Neuronal stem cell (in vitro differentiated cells): ENCODE measurements around the gene AGL.
A peak's percentile ranks its signal among the peaks of the same experiment; 100 is the strongest.
"Not testable (repeated sequence)": the region's sequence is repeated elsewhere in the genome, so short reads cannot be mapped to it uniquely, and the experiment has no call there.

Experiments
- DNase-seq: peaks from one replicate; pipeline ENCODE4 v3.0.0-alpha.2; 2013; ENCODE audit warnings: low spot score
- H2AFZ ChIP-seq: one replicate; pipeline ENCODE4 v1.6.1; 2013; ENCODE audit warnings: mild to moderate bottlenecking, low read length, inconsistent platforms
- H2AK5ac ChIP-seq: 2 replicates; pipeline ENCODE4 v1.6.1; 2013; ENCODE audit warnings: low read depth, mild to moderate bottlenecking, inconsistent platforms, low read length, moderate library complexity, mixed read lengths
- H2BK120ac ChIP-seq: 2 replicates; pipeline ENCODE4 v1.6.1; 2013; ENCODE audit warnings: low read depth, mild to moderate bottlenecking, inconsistent platforms, low read length, moderate library complexity, mixed read lengths
- H2BK12ac ChIP-seq: one replicate; pipeline ENCODE4 v1.6.1; 2013; ENCODE audit warnings: low read length, inconsistent platforms
- H2BK15ac ChIP-seq: 2 replicates; pipeline ENCODE4 v1.6.1; 2013; ENCODE audit warnings: mild to moderate bottlenecking, low read length, inconsistent platforms, mixed read lengths
- H2BK5ac ChIP-seq: one replicate; pipeline ENCODE4 v1.6.1; 2013; ENCODE audit warnings: inconsistent platforms, mild to moderate bottlenecking, low read length, moderate library complexity
- H3K14ac ChIP-seq: one replicate; pipeline ENCODE4 v1.6.1; 2013; ENCODE audit warnings: low read length, inconsistent platforms
- H3K18ac ChIP-seq: 2 replicates; pipeline ENCODE4 v1.6.1; 2013; ENCODE audit warnings: low read length, inconsistent platforms
- H3K23ac ChIP-seq: 2 replicates; pipeline ENCODE4 v1.6.1; 2013; ENCODE audit warnings: low read depth, mild to moderate bottlenecking, mixed read lengths, low read length, inconsistent platforms; ENCODE audit not compliant: poor library complexity
- H3K27ac ChIP-seq: replicated peaks from 3 replicates; pipeline ENCODE4 v1.5.1; 2013; ENCODE audit warnings: low read length, inconsistent platforms
- H3K27me3 ChIP-seq, 3 experiments: 2 replicates each; pipeline ENCODE4 v1.6.1; 2013; ENCODE audit warnings: low read length in 3 of 3, mild to moderate bottlenecking in 2 of 3, inconsistent platforms in 1 of 3, low read depth in 1 of 3, mixed read lengths in 1 of 3, moderate library complexity in 1 of 3; ENCODE audit not compliant: control insufficient read depth in 3 of 3, insufficient read depth in 3 of 3
- H3K36me3 ChIP-seq, 2 donors: replicated peaks in 1 of 2; 2 replicates each; pipeline ENCODE4 v1.6.1; 2013; ENCODE audit warnings: low read length in 2 of 2; ENCODE audit not compliant: control insufficient read depth in 2 of 2, insufficient read depth in 2 of 2
- H3K4ac ChIP-seq: 2 replicates; pipeline ENCODE4 v1.6.1; 2013; ENCODE audit warnings: inconsistent platforms, mild to moderate bottlenecking, low read length, moderate library complexity
- H3K4me1 ChIP-seq, 2 donors: 1 replicate in 1 of 2; 2 replicates in 1 of 2; pipeline ENCODE4 v1.6.1; 2013; ENCODE audit warnings: low read length in 2 of 2, low read depth in 1 of 2; ENCODE audit not compliant: control insufficient read depth in 2 of 2, insufficient read depth in 1 of 2
- H3K4me2 ChIP-seq: one replicate; pipeline ENCODE4 v1.6.1; 2013; ENCODE audit warnings: mild to moderate bottlenecking, low read length, inconsistent platforms; ENCODE audit not compliant: insufficient read depth, poor library complexity, severe bottlenecking
- H3K4me3 ChIP-seq, 2 donors: 2 replicates each; pipeline ENCODE4 v1.5.1; 2013; ENCODE audit warnings: low read length in 2 of 2, mild to moderate bottlenecking in 2 of 2, inconsistent platforms in 1 of 2, moderate library complexity in 1 of 2
- H3K79me1 ChIP-seq: one replicate; pipeline ENCODE4 v1.6.1; 2013; ENCODE audit warnings: low read depth, mild to moderate bottlenecking, inconsistent platforms, low read length, moderate library complexity
- H3K9ac ChIP-seq: one replicate; pipeline ENCODE4 v1.6.1; 2013; ENCODE audit warnings: mild to moderate bottlenecking, low read depth, low read length, inconsistent platforms; ENCODE audit not compliant: poor library complexity
- H3K9me3 ChIP-seq, 2 donors: replicated peaks in 1 of 2; 2 replicates each; pipeline versions ENCODE3 to v1.6.1; 2013; ENCODE audit warnings: low read length in 2 of 2, mild to moderate bottlenecking in 2 of 2, inconsistent platforms in 1 of 2, low read depth in 1 of 2, mixed read lengths in 1 of 2, moderate library complexity in 1 of 2; ENCODE audit not compliant: control insufficient read depth in 2 of 2, insufficient read depth in 1 of 2
- H4K8ac ChIP-seq: one replicate; pipeline ENCODE4 v1.6.1; 2013; ENCODE audit warnings: low read depth, mild to moderate bottlenecking, inconsistent platforms, low read length, moderate library complexity
- H4K91ac ChIP-seq: one replicate; pipeline ENCODE4 v1.6.1; 2013; ENCODE audit warnings: low read length, low read depth, mild to moderate bottlenecking, inconsistent platforms; ENCODE audit not compliant: poor library complexity
- WGBS, 2 donors: extraction: QIAGEN DNeasy Blood & Tissue Kit; methylation state at CpG; one replicate each; pipeline ENCODE4 v1.1.7; 2013; ENCODE audit warnings: missing lambda C conversion rate in 2 of 2, mixed read lengths in 1 of 2; ENCODE audit not compliant: insufficient read length in 2 of 2, insufficient replicate concordance in 1 of 2; ENCODE audit errors: extremely low coverage in 2 of 2; 5-methylcytosine and 5-hydroxymethylcytosine counted together

Gene AGL

DNA sequence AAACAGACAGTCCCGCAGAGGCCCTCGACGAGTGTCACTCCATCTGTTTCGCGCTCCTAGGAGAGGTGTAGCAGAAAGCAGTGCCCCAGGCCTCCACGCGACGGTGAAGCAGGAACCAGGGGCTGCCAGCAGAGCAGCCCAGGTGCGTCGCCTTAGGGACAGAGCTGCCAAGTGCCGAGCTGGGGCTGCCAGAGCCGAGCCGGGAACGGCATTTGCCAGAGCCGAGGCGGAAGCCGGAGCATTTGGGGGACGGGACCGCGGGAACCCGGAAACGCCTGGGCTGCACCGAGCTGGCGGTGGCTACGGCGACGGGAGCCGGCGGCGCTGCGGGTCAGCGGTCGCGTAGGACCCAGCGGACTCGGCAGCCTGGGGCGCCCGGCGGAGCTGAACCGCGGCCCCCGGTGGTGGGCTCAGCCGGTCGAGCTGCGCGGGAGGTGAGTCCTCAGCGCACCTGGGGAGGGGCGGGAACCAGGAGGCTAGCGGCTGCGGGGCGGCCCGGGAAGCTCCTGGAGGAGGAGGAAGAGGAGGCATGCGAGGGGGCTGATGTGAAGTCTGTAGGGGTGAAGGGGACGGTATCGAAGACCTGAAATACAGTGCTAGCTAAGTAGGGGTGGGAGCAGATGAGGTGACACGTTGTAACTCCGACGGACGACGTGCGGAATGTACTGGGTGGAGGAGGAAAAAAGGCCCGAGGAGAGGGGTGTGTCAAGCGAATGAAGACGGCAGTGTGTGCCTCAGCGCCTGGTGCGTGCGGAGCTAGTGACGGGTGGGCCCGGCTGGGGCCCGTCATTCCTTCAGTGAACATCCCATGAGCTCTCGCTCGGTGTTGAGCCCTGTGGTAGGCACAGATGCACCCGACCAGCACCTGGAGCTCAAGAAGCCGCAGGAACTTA lies 119.8 kb downstream of the AGL start, which contains the start of gene SLC35A3:
Gene SLC35A3, plus strand, starts transcription at position 268 of the 893 bp plus-strand sequence. CDS start 23,559 bp downstream, outside the sequence.
- Histone ChIP-seq H2AK5ac (peak within 1 kb of the TSS; percentile 13), H3K36me3 (peaks cover 0 to 4% of the 10 kb centered on the region in 2 donors), H3K23ac (peak within 1 kb of the TSS; percentile 95), H4K8ac (no peak within 1 kb of the TSS), H3K4me1 (peaks cover 3 to 5% of the 10 kb centered on the region in 2 donors), H2BK12ac (no peak within 1 kb of the TSS), H2BK15ac (peak within 1 kb of the TSS; percentile 54), H3K4ac (no peak within 1 kb of the TSS), H3K14ac (peak within 1 kb of the TSS; percentile 90), H3K79me1 (no peaks in the 10 kb centered on the region), H3K4me3 (peak within 1 kb of the TSS; percentile 67 to 93), H3K27ac (peak within 1 kb of the TSS; percentile 37), H3K9ac (peak within 1 kb of the TSS; percentile 94), H3K27me3 (no peaks in the 10 kb centered on the region), H3K9me3 (no peaks in the 10 kb centered on the region), H4K91ac (peak within 1 kb of the TSS; percentile 82), H3K4me2 (peak within 1 kb of the TSS; percentile 96), H3K18ac (peak within 1 kb of the TSS; percentile 97), H2AFZ (peak within 1 kb of the TSS; percentile 99), H2BK5ac (no peak within 1 kb of the TSS), H2BK120ac (no peak within 1 kb of the TSS)
- DNase-seq: peak; percentile 71
- no CpG with 5 or more reads among the region's 74 CpGs for WGBS, 2 donors

DNA sequence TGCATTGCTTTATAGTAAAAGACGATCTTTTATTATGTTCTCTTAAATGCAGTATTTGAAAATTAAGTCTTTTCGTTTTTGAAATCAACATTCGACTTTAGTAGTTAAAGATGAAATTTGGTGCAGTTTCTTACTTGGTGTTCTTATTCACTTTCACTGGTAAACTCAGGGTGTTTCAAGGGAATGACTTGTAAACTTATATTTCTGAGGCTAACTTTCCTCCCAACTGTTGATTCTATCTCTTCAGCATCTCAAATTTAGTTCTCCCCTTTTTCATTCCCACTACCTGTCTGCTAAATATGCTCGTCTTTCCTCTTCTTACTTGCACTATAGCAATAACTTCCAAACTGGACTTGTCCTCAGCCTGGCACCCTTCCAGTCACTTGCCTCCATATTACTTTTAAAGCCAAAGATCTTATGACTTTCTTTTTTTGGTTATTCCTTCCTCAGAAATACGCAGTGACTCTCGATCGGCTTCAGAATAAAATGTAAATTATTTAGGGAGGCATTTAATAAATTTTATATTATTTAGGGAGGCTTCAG lies 120.6 kb downstream of the AGL start:
- DNase-seq: no peak

DNA sequence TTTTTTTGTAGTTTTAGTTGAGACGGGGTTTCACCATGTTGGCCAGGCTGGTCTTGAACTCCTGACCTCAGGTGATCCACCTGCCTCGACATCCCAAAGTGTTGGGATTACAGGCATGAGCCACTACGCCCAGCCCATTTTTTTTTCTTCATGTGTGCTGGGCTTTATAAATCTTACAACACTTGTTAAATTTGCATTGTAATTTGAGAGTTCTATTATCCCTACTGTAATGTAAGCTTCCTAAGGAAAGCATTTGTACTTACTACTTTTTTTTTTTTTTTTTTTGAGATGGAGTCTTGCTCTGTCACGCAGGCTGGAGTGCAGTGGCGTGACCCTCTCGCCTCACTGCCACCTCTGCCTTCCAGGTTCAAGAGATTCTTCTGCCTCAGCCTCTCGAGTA lies 121.9 kb downstream of the AGL start:
- H3K18ac ChIP-seq, H2BK120ac ChIP-seq, H2BK5ac ChIP-seq, H3K4me3 ChIP-seq, H3K9ac ChIP-seq, H2AFZ ChIP-seq, H3K9me3 ChIP-seq, H3K23ac ChIP-seq, H3K27me3 ChIP-seq, H3K4ac ChIP-seq, H2AK5ac ChIP-seq, H3K4me2 ChIP-seq, H3K27ac ChIP-seq, H2BK15ac ChIP-seq, H2BK12ac ChIP-seq, H3K79me1 ChIP-seq, H3K14ac ChIP-seq, H4K91ac ChIP-seq, H4K8ac ChIP-seq, H3K4me1 ChIP-seq, DNase-seq: not testable (repeated sequence)
- peaks cover 0 to 21% of the 10 kb centered on the region in 2 donors for H3K36me3 ChIP-seq
- no CpG with 5 or more reads among the region's 7 CpGs for WGBS, 2 donors

More for the DNA sequence above, 120.6 kb downstream of the AGL start:
- Histone ChIP-seq H3K18ac (no peak overlapping the region), H2AK5ac (no peak overlapping the region), H3K4me3 (peak overlapping the region; percentile 67 to 93), H2BK120ac (no peak overlapping the region), H2BK12ac (no peak overlapping the region), H3K9me3 (no peaks in the 10 kb centered on the region), H3K4ac (no peak overlapping the region), H3K79me1 (no peaks in the 10 kb centered on the region), H3K36me3 (peaks cover 0 to 12% of the 10 kb centered on the region in 2 donors), H3K4me1 (peaks cover 3 to 5% of the 10 kb centered on the region in 2 donors), H2AFZ (peak overlapping the region; percentile 99), H3K14ac (no peak overlapping the region), H3K27ac (no peak overlapping the region), H4K91ac (no peak overlapping the region), H3K23ac (no peak overlapping the region), H3K4me2 (peak overlapping the region; percentile 96), H3K27me3 (no peaks in the 10 kb centered on the region), H3K9ac (no peak overlapping the region), H4K8ac (no peak overlapping the region), H2BK5ac (no peak overlapping the region), H2BK15ac (no peak overlapping the region)
- no CpG with 5 or more reads among the region's 7 CpGs for WGBS, 2 donors
